Measurements from ENCODE around the gene NECTIN3. TPM values are rescaled to one million over a fixed set of nuclear protein-coding genes. Genes with fewer than 3 reads are reported as not detected.

The NECTIN3 gene
- total RNA-seq, 2 donors from 2014 or later: 21.0 to 21.8 TPM

DNA sequence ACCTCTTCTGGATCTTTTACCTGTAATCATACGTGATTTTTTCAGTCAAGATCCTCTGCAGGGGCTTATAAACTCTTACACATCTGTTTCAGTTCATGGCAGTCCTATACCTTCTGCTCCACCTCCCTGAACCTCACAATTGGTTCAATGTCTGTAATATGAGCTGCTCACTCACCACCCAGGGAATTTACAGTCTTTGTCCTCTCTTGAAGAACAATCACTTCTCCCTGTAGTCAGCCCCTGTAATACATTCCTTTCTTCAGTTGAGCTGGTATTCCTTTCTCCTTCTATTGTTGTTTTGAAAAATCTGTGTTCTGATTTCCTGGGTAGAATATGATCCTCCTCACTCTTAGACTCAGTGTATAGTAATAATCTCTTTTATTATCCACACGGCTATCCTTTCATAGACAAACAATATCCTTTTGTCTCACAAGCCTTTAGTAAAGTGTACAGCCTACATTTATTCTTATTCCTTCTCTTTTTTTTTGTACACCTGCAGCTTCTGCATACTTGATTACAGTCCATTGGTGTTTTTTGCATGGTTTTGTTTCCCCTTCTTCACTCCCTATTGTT lies 101.8 kb downstream of the NECTIN3 start:
- intact Hi-C loops (cut with DNase I): no loop called here
- no peak for DNase-seq (ENCODE audit: low spot score)

GRCh38 chr3:111173906-111174305 lies 102.3 kb downstream of the NECTIN3 start:
- intact Hi-C loops (cut with DNase I): no loop called here
- DNase-seq (ENCODE audit: low spot score): no peak

GRCh38 chr3:111190518-111190917 lies 118.9 kb downstream of the NECTIN3 start:
- intact Hi-C loops (cut with DNase I): no loop called here
- no peak for DNase-seq (ENCODE audit: low spot score)

DNA sequence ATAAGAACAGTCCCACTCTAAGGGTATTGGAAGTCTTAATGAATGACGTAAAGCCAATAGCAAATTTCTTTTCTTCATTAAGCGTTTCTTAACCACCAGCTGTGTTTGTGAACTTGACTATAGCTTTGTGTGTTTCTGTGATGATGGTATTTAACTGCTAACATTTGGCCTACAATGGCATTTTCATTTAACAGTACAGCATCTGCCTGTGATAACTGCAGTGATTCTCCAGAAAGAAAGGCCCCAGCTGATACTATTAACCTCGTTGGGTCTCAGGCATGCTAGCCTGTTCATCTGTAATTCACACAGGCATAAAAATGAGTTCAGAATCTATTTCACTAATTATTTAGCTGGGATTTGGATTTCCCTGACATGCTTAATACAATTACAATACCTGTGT lies 121.9 kb downstream of the NECTIN3 start:
- intact Hi-C loops (cut with DNase I): no loop called here
- DNase-seq (ENCODE audit: low spot score): no peak

DNA sequence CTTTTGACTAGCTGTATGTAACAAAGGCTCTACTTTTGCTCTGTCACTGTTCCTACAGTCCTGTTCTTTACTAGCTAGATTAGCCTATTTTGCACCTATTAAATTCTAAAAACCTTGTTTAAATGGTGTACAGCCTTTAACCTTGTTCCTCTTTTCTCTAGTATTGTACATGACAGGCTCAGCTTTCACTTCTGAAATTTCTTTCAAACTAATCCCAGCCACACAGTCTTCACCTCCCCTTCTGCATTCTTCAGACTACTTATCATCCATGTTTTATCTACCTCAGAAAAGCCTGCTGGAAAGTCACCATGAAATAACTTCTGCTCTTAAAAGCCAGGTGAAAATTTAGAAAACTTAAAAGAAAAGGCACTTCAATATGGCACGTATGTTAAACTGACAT lies 122.4 kb downstream of the NECTIN3 start:
- no peak for DNase-seq (ENCODE audit: low spot score)
- intact Hi-C loops (cut with DNase I): no loop called here

DNA sequence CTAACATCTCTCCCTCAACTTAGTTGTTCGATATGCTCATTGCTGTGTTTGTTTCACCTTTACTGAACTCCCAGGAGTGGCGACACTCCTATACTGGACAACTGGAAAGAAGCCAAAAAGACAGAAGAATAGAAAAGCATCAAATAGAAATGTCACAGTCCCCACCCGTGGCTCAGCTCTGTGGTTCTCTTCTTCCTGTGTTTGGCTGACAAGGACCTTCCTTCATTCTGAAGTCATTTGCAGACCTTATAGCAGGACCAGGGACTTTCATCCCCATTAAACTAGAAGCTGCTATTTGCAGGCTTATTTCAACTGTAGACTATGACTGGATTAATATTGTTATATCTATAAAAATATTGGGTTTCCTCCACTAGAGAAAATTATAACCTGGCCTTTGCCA lies 125.9 kb downstream of the NECTIN3 start:
- DNase-seq (ENCODE audit: low spot score): no peak
- intact Hi-C loops (cut with DNase I): no loop called here

- intact Hi-C loops (cut with DNase I): no loop called here
- DNase-seq (ENCODE audit: low spot score): no peak
Observed at GRCh38 chr3:111200027-111200426, 128.4 kb downstream of the NECTIN3 start.

DNA sequence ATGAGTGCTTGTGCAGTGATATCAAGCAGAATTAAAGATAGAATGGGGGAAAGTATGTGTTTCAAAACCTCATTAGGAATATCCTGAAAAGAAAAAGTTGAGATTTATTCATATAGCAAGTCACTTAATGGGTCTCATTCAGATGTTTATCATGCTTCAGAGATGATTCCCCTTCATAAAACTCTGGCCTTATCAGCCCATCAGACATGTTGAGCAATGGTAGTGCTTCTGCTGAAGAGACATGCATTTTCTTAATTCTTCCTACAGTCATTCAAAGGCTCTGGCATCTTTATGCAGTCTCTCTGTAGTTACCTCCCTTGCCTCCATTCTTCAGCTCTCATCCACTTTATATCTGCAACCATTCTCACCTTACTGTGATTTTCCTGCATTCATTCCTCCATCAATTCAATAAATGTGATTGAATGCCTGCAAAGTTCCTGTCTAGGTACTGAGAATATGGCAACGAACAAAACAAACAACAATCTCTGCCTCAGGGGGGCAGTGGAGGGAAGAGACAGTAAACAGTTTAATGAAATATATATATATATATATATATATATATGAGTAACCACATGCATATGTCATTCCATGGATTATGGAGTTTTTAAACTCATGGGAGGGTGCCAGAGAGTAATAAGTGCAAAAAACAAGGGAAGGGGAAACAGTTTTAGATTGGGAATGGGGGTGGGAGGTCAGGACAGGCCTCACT lies 138.5 kb downstream of the NECTIN3 start:
- no peak for DNase-seq (ENCODE audit: low spot score)
- intact Hi-C loops (cut with DNase I): no loop called here

GRCh38 chr3:111210866-111211564 lies 139.4 kb downstream of the NECTIN3 start:
- intact Hi-C loops (cut with DNase I): no loop called here
- no peak for DNase-seq (ENCODE audit: low spot score)

GRCh38 chr3:111212511-111212910 lies 140.9 kb downstream of the NECTIN3 start:
- no peak for DNase-seq (ENCODE audit: low spot score)
- intact Hi-C loops (cut with DNase I): no loop called here

DNA sequence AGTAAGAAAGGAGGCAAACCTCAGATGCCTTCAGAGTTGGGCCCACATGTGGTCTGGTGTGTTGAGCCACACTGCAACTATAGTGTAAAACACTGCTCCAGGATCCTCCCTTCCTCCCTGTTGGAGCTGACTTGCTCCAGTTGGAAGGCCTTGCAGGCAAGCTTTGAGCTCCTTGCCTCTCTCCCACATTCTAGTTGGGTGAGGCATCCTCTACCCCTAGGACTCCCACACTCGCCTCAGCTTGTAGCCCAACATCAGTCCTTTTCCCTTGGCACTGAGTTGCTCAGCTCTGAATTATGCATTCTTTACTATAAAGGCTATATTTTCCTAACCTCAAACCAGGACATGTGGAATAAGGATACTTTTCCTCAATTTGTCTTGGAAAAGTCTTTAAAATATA lies 143.9 kb downstream of the NECTIN3 start:
- intact Hi-C loops (cut with DNase I): no loop called here

DNA sequence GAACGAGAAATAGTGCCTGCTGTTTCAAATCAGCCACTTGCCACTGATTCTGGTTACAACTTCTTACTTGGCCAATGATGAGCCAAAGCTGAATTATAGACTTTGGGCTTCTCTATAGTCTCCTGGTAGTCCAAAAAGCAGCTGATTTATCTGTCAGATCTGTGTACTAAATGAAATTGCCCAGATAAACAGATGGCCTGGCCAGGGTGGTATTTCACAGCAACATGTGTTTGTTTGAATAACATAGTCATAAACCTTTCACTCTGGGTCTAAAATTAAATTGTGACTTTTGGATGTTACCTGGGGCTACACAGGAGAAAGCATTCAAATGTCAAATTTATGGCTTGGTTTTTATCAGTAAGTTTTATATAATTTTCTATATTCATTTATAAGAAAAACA lies 147.0 kb downstream of the NECTIN3 start:
- DNase-seq (ENCODE audit: low spot score): no peak
- intact Hi-C loops (cut with DNase I): no loop called here

More for the DNA sequence above, 143.9 kb downstream of the NECTIN3 start:
- no peak for DNase-seq (ENCODE audit: low spot score)

GRCh38 chr3:111227216-111227615 lies 155.6 kb downstream of the NECTIN3 start:
- intact Hi-C loops (cut with DNase I): no loop called here

GRCh38 chr3:111229301-111229700 lies 157.7 kb downstream of the NECTIN3 start:
- intact Hi-C loops (cut with DNase I): no loop called here
- DNase-seq (ENCODE audit: low spot score): no peak

More at GRCh38 chr3:111227216-111227615, 155.6 kb downstream of the NECTIN3 start:
- no peak for DNase-seq (ENCODE audit: low spot score)

GRCh38 chr3:111236836-111237713 lies 165.5 kb downstream of the NECTIN3 start:
- intact Hi-C loops (cut with DNase I): no loop called here
- DNase-seq (ENCODE audit: low spot score): no peak

DNA sequence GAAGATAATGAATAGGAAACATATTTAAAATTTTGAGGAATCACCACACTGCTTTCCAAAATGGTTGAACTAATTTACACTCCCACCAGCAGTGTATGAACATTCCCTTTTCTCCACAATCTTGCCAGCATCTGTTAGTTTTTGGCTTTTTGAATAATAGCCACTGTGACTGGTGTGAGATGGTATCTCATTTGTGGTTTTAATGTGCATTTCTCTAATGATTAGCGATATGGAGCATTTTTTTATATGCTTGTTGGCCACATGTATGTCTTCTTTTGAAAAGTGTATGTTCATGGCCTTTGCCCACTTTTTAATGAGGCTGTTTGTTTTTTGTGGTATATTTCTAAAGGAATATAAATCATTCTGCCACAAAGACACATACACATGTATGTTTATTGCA lies 166.3 kb downstream of the NECTIN3 start:
- no peak for DNase-seq (ENCODE audit: low spot score)
- intact Hi-C loops (cut with DNase I): no loop called here

DNA sequence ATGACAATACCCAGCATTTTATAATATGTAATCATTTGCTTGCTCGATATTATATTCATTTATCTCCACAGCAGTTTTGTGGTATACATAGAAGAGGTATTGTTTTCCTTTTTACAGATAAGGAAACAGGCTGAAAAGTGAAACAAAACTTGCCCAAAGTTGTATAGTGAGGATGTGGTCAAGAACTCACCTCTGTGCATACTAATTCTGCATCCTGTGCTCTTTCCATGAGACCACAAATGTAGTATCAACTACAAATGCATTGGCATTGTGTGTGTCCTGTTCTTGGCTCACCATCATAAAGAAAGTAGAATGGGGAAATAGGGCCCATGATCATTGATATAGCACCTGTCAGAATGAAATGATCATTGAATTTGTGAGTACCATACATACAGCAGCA lies 167.3 kb downstream of the NECTIN3 start:
- no peak for DNase-seq (ENCODE audit: low spot score)
- intact Hi-C loops (cut with DNase I): no loop called here

GRCh38 chr3:111241960-111242359 lies 170.3 kb downstream of the NECTIN3 start:
- intact Hi-C loops (cut with DNase I): no loop called here
- DNase-seq (ENCODE audit: low spot score): no peak
